GDM1 (cell line): Measurements from ENCODE around the gene SEMA4D.
A peak's percentile ranks its signal among the peaks of the same experiment; 100 is the strongest.
"Not testable (repeated sequence)": the region's sequence is repeated elsewhere in the genome, so short reads cannot be mapped to it uniquely, and the experiment has no call there.

Source experiments
- DNase-seq: peaks from one replicate; lab custom pipeline; 2025; lab: John Stamatoyannopoulos, UW

Gene SEMA4D

DNA sequence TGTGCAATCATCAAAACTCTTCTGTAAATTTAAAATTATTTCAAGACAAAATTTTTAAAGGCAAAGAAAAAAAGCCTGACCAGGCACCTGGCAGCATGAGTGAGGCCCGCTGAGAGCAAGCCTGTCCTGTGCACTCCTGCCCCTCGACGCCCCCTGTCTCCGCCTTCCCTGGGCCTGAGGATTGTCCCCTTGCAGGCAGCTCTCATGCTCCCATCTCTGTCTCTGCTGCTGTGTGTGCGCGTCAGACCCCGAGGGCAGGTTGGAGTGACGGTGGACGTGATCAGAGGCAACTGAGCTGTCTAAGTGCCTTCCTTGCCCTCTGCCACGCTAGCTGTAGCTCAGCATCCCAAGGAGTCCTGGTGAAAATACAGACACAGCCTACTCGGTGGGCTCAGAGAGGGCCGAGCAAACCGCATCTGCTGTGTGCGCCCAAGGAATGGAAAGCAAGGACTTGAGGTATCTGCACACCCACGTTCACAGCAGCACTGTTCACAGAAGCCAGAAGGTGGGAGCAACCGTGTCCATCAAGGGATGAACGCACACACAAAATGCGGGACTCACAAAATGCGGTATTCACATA is 114.1 kb downstream of the SEMA4D start:
- DNase-seq: no peak

DNA sequence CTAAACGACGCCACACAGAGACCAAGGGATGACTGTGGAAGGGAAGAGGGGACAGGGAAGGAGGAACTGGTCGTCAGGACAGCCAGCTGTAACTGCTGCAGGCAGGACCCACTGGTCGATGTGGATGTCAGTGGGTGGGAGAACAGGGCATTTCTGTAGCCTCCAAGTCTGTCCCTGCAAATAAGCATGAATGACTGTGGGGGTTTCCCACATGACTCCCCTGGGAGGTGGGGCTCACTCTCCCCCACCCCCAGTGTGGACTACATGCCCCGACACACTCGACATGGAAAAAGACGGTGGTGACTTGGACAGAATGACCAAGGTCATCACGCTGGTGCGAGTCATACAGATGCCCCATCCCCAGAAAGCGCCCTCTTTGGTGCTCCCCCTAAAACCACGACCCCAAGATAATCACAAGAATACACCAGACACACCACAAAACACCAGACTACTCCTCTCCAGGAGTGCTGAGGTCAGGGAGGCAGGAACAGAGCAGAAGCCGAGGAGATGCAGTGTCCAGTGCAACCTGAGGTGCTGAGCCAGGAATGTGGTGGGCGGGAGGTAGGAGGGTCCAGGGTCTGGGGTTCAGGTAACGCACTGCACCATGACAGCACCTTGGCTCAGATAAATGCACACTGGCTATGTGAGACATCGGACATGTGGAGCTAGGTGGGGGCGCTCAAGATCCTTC is 114.7 kb downstream of the SEMA4D start:
- DNase-seq: no peak

DNA sequence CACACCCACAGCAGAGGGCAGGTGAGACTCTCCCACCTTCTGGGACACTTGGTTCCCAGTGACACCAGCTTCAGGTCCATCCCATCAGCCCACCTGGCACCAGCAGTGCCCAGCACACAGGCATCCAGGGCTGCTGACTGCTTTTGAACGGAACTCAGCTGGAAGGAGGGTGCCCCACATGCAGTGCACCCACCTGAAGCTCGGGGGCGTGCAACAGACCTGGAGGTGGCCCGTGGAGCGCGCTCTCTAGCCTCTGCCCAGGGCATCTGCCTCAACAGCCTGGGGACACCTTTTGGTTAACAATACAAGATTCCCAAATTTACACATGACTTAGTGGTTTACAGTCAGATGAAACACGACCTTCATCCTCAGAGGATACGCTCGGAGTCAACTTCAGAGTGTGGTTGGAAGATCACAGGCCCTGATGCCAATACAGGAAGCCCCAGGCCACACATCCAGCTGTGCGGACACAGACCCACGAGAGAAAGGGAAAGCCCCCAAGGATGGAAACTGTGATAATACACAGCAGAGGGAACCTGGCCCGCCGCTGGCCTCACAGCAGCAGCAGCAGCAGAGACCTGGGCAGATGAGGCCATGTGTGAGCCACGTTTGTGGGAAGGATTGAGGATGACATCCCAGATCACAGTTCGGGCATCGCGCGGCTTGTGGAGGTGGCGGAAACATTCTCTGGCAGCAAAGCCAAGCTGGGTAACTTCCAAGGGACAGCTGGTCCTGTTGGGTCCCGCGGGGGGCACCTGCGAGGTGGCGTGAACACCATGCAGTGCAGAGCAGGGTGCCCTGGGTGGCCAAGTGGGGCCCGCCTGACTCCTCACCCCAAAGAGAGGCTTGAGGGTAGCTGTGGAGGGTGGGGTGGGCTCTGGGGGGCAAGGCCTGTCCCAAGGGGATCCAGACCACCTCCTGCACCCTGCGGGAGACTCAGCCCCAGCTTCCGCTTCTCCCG is 115.6 kb downstream of the SEMA4D start:
- DNase-seq: no peak

DNA sequence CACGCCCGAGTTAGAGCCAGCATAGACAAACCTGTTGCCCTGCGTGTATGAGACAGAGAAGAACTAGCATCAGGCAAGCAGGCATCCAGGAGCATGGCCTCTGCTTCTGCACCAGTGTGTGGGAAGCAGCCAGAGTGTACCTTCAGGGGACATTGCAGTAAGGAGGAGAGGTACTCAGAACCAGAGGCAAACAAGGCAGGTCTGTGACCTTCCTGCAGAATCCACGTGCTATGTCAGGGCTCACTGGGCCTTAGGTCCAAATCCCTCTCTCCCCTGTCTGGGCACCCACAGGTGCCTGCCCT is 116.7 kb downstream of the SEMA4D start:
- DNase-seq: no peak

DNA sequence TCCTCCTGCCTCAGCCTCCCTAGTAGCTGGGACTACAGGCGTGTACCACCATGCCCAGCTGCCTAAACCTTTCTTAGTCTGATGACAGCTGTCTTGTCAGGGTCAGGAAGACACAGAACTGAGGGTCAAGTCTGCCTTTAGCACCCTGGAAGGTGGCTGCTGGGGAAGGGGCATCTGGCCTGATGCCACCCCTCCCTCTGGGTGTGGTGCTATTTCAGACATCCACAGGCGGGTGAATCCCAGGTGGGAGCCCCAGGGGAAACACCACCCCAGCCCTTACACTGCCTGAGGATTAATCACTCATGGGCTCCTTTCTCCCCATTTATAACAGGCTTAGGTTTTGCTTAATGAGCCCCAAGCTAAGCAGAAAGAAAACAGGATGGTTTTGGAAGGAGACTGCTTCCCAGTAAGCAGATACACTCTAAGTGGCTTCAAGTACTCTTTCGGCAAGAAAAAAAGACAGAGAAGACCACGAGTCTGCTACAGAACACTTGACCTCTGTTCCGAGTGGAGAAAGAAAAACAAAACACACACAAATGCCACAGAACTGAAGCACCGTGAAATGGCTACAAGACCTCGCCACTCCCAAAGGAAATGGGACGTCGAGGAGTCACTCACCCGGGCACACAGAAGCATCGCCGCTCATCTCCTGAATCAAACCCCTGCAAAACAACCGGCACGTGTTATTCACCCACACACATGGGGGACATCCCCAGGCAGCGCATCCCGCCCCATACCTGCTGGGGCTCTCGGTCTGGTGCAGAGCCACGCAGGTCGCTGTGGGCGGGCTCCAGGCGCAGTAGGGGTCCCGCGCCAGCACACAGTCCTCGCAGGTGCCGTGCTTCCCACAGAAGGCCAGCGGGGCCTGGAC is 117.2 kb downstream of the SEMA4D start:
- no peak for DNase-seq

DNA sequence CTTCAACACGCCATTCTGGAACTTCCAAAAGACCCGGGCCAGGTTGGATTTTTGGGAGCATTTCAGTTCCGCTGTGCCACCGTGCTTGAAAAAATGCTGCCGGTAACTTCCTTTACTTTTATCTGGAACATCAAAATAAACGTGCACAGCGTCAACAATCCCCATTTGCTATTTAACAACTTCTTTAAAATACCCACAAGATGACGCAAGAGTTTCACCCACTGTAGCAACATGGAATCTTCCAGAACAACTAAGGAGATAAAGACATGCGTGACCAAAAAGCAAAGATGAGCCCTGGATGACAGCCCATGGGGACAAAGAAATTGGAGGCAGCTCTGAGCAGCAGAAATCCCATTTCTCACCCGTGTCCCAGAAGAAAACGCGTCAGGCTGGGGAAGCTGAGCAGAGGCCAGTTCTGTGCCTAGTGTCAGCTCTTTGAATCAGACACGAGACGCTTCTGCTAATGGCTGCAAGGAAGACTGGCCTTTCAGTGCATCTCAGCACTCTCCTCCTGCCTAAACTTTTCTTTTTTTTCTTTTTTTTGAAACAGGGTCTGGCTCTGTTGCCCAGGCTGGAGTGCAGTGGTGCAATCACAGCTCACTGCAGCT is 118.3 kb downstream of the SEMA4D start:
- no peak for DNase-seq

DNA sequence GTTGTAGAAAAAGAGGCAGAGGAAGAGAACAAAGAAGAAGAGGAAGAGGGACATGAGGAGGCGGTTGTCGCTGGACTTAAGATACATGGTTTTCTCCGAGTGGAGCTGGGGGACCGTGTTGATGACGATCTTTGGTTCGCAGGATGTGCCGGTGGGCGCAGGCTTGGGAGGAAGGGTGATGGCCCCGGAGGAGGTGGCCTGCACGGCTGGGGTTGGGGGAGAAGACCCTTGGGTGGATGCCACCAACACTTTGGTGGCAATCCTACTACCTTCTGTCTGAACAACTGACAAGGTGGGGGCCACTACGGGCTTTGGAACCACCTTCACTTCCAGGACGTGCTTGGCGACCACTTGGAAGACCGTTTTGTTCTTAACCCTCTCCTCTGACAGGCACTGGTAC is 118.9 kb downstream of the SEMA4D start:
- no peak for DNase-seq

DNA sequence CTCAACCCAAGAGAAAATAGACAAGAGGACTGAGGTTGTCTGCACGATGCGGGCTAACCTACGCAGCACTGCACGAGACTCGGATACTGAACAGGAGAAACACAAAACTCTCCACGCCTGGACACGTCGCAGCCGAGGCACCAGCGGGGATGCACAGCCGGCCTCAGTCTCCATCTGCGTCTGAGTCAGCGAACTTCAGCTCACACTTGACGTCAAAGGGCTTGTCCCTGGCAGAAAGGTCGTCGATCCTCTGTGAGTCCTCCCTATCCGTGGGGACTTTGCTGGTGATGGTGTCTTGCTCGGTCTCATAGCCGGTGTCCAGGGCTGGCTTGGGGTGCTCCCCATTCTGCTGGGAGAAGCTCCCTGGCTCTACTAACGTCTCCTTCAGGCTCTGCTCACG is 119.4 kb downstream of the SEMA4D start:
- no peak for DNase-seq

DNA sequence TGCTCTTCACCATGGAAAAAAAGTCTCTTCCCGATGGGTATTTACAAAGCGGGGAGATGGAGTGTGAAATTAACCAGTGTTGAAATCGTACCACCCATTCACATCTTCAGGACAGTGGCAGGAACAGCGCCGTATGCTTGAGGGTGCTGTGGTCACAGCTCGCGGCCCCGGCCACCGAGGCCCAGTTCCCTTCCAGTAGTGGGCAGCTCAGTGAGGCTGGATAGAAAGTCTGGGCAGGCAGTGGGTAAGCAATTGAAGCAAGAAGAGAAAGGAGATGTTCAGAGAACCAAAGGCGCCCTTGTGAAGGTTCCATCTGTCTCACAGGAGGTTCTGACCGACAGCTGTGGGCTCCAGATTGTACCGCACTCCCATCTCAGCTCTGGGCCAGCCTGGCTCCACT is 120.5 kb downstream of the SEMA4D start:
- no peak for DNase-seq

DNA sequence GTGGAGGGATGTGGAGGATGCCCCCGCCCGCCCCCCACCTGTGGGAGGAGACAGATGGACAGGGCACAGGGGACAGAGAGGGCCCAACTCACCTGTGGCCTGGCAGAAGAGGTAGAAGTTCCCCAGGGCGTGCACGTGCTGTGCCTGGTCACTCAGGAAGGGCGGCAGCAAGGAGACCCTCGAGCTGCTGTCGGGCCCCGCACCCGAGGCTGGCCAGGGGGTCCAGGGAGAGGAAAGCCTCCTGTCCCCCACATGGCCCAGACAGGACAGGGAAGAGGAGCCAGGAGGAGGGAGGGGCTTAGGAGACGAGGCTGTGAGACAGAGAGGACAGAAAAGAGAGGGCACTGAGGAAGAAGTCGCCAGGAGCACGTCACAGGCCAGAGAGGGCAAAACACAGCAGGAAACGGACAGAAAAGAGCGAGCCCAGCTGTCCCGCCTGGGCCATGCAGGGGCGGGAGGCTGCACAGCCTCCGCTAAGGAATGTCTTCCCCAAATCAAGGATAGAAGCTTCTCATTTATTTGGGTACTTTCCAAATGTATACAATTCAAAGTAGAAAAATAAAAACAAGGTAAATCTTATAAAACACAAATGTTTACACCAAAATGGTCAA is 121.1 kb downstream of the SEMA4D start:
- no peak for DNase-seq

DNA sequence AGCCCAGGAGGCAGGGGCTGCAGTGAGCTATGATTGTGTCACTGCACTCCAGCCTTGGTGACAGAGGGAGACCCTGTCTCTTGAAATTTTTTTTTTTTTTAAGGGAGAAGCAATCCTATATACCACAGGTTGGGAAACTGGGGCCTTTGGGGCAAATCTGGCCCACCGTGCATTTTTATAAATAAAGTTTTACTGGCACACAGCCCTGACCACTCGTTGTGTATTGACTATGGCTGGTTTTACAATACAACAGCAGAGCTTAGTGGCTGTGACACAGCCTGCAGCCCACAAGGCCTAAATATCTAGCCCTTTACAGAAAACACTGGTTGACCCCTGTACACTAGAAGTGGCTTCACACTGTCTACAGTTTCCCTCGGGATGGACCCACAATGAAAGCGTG is 121.6 kb downstream of the SEMA4D start:
- no peak for DNase-seq

DNA sequence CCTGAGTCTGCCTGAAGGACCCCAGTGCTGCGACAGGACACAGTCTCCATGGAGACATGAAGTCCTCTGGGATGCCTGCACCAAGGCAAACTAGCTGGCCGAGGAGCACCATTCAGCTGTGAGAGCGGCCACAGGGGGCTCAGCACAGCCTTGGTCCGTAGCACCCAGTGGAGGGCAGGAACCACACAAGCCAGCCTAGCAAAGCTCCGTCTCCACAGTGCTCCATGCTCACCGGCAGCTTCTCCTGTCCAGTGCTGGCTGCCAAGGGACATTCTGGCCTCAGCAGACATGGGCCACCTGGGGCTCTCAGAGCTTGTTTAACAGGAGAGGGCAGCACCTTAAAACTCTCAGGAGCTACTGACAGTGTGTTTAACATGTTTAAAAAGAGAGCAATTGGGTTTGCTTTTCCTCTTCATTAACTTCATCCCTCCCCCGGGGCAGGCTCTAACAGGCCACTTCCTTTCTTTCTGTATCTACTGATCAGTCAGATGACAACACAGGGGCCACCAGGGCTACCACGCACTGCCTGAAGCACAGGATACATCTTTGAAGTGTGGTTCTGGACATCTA is 122.6 kb downstream of the SEMA4D start:
- DNase-seq: peak; percentile 22

DNA sequence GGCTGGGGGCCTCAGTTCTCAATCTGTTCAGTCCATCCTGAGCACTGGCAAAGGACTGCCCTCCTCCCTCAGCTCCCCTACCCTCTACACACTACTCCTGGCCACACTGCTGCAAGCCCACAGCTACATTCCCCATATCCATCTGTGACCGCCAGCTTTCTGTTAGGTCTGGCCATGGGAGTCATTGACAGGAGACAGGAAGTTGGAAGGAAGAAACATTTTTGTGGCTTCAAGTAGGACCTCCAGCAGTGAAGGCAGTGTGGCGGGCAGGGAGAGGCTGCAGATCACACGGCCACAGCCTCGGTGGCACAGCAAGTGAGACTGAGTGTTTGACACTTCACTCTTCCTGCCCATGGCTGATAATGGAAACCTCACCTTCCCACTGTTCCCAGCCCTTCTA is 123.7 kb downstream of the SEMA4D start:
- DNase-seq: no peak

DNA sequence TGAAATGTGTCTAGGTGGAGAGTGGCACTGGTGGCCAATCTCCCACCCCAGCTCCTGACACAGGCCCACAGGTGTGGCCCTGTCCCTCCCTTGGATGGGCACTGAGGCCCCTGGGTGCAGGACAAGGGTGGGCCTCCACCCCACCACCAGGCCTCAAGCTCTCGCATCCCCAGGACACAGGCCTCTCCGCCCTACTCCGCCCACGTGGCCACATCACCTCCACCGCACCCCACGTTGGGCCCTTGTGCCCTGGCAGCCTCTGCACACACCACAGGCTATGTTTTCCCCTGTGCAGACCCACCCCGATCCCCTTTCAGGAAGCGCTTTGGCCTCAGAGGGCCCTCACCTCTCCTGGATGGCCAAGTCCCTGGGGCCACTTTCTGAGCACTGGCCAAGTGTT is 124.9 kb downstream of the SEMA4D start:
- DNase-seq: no peak

DNA sequence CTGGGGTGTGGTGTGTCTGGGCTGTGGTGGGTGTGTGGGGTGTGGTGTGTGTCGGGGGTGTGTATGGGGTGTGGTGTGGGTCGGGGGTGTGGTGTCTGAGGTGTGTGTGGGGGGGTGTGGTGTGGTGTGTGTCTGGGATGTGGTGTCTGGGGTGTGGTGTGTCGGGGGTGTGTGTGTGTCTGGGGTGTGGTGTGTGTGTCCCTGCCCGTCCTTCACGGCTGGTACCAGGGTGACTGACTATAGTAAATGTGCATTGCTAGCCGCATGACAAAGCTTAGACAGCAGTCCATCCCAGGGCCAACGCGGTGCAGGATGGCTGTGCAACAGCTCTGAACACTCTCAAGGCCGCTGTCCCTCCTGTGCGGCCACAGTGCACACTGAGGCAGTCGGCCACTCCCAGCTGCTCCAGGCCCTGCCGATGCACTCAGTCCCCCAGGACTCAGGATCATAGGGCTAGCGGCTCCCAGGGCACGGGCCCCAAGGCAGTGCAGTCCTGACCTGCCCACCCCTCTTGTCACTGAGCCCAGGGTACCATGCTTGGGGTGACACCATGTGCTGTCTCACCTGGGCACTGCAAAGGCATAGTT is 125.6 kb downstream of the SEMA4D start:
- DNase-seq: no peak

DNA sequence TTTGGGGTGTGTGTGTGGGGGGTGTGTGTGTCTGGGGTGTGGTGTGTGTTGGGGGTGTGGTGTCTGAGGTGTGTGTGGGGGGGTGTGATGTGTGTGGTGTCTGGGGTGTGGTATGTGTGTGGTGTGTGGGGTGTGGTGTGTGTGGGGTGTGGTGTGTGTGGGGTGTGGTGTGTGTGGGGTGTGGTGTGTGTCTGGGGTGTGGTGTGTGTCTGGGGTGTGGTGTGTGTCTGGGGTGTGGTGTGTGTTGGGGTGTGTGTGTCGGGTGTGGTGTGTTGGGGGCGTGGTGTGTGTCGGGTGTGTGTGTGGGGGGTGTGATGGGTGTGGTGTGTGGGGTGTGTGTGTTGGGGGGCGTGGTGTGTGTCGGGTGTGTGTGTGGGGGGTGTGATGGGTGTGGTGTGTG is 126.1 kb downstream of the SEMA4D start:
- not testable (repeated sequence) for DNase-seq

DNA sequence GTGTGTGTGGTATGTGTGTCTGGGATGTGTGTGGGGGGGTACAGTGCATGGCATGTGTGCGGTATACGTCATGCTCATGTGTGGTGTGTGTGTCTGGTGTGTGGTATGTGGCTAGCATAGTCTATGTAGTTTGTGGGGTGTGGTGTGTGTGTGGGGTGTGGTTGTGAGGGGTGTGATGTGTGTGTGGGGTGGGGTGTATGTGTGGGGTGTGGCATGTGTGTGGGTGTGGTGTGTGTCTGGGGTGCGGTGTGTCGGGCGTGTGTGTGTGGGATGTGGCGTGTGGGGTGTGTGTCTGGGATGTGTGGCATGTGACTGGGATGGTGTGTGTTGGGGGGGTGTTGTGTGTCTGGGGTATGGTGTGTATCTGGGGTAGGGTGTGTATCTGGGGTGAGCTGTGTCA is 127.3 kb downstream of the SEMA4D start:
- DNase-seq: no peak

DNA sequence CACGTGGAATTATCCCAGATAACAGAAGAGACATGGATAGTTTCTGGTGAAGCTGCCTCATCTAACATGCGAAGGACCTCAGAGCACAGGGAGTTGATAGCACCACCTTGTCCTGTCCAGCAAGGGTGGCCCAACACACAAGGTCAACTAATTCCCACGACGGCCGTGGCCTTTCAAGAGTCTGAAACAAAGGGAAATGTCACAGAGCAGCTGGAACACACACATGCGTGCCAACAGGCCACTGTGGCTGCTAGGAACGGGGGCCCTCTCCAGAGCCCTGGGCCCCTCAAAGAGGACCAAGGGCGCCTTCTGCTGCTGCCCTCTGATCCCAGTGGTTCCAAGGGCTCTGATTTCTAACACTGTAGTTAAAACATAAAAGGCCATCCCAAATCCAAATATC is 128.9 kb downstream of the SEMA4D start:
- no peak for DNase-seq

DNA sequence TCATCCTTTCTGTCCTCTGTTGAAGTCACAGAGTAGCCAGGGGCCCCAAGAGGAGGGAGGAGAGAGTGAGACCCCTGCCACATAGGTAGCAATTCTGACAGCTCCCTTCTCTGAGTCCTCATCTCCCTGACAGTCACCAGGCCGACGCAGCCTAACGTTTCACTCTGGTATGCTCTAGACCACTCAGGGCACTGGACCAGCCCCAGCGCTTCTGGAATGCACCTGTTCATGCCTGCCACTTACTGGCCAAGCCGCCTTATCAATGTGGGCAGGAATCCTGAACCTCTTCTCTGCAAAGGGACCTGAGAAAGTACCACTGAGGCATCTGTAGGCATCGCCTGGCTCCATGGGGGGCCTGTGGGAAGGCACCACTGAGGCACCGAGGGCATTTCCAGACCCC is 129.4 kb downstream of the SEMA4D start:
- no peak for DNase-seq

DNA sequence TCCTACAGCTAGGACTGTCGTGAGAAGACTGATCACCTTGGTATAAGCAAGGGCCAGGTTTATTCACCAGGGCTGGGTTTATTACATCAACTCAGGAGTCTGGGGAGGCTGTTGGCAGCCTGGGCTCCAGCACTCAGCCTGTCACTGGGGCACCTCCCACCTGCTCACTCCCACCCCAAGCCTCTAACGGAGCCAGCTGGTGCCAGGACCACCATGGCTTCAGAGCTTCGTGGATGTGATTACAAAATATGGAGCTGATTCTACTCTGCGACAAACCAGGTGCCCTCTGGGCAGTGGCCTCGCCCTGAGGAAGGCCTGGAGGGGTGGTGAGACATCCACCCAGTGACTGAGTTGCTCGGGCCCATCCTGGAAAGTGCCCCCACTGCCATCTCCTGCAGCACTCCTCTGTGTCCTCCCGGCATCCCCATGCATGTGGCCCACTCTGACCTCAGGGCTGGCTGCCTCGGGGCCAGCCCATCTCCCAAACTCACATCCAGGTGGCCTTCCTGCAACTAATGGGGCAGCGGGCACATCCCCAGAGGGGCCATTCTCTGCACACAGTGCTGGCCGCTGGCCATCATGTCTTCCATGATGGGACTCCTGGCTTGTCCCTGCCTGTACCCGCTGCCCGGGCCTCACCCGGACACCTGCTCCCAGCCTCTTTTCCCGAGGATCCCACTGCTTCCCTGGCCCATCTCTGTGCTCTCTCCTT is 130.0 kb downstream of the SEMA4D start:
- DNase-seq: no peak
